ENCODE results near the gene PRKCD. TPM values are rescaled to one million over a fixed set of nuclear protein-coding genes. Genes with fewer than 3 reads are reported as not detected.
"Not testable (repeated sequence)": the region's sequence is repeated elsewhere in the genome, so short reads cannot be mapped to it uniquely, and the experiment has no call there.

The PRKCD gene
- polyA plus RNA-seq, 3 donors = 123 to 329 (median 158) TPM

GRCh38 chr3:53150247-53151085 is 10.5 kb upstream of the PRKCD start:
- Histone ChIP-seq H2AFZ (ENCODE audit: insufficient read depth, low read depth, low read length, poor library complexity, severe bottlenecking) (no peak overlapping the region), H3K4me3 (replicated peaks in 1 of 3; ENCODE audit: low read depth in 2 of 3, low read length in 3 of 3) (no peak overlapping the region), H3K4me1 (ENCODE audit: control insufficient read depth in 1 of 2, insufficient read depth in 2 of 2, low read length in 2 of 2) (peaks cover 32 to 48% of the 10 kb centered on the region in 2 donors), H3K9ac (ENCODE audit: insufficient read depth, low read length, poor library complexity, severe bottlenecking) (no peak overlapping the region), H3K9me3 (replicated peaks in 1 of 2; ENCODE audit: control insufficient read depth in 1 of 2, insufficient read depth in 1 of 2, low read length in 2 of 2) (no peaks in the 10 kb centered on the region), H3K79me2 (ENCODE audit: insufficient read depth, low read length) (no peaks in the 10 kb centered on the region), H3K4me2 (replicated peaks; ENCODE audit: extremely low read depth, low read length, poor library complexity, severe bottlenecking) (no peak overlapping the region), H3K27me3 (ENCODE audit: control insufficient read depth in 2 of 2, insufficient read depth in 2 of 2, low read length in 2 of 2) (no peaks in the 10 kb centered on the region), H4K20me1 (ENCODE audit: insufficient read depth, low read length) (no peaks in the 10 kb centered on the region), H3K36me3 (replicated peaks in 1 of 2; ENCODE audit: control insufficient read depth in 1 of 2, insufficient read depth in 2 of 2, low read length in 2 of 2) (no peaks in the 10 kb centered on the region), H3K27ac (ENCODE audit: low read depth in 1 of 2, low read length in 2 of 2) (no peak overlapping the region)
- no peaks in the 10 kb centered on the region for H3K36me3 Mint-ChIP-seq
- H3K27ac Mint-ChIP-seq = peak overlapping the region in 1 of 7 donors; percentile 14
- intact Hi-C loops (cut with micrococcal nuclease) = no loop called here
- H3K4me3 Mint-ChIP-seq = no peak overlapping the region
- H3K27me3 Mint-ChIP-seq (ENCODE audit: low read depth in 3 of 3) = peaks cover 0 to 8% (median 7%) of the 10 kb centered on the region in 3 donors
- WGBS (ENCODE audit: insufficient coverage) = 84% methylated on average over 6 of the region's 7 CpGs
- DNase-seq = no peak
- peaks cover 47% of the 10 kb centered on the region for H3K4me1 Mint-ChIP-seq
- no peak for TF ChIP-seq CTCF (IDR thresholded peaks at IDR 0.05)
- H3K9me3 Mint-ChIP-seq = peaks cover 0 to 2% (median 0%) of the 10 kb centered on the region in 7 donors

DNA sequence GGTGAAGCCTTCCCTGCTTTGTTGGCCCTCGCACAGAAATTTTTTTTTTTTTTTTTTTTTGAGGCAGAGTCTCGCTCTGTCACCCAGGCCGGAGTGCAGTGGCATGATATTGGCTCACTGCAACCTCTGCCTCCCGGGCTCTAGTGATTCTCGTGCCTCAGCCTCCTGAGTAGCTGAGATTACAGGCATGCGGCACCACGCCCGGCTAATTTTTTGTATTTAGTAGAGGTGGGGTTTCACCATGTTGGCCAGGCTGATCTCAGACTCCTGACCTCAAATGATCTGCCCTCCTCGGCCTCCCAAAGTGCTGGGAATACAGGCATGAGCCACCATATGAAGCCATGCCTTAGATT is 9.9 kb upstream of the PRKCD start:
- peaks cover 47% of the 10 kb centered on the region for H3K4me1 Mint-ChIP-seq
- H3K27me3 Mint-ChIP-seq (ENCODE audit: low read depth in 3 of 3) = peaks cover 0 to 14% (median 10%) of the 10 kb centered on the region in 3 donors
- H3K27me3 ChIP-seq (ENCODE audit: control insufficient read depth in 2 of 2, insufficient read depth in 2 of 2, low read length in 2 of 2); H3K36me3 ChIP-seq (replicated peaks in 1 of 2; ENCODE audit: control insufficient read depth in 1 of 2, insufficient read depth in 2 of 2, low read length in 2 of 2); H3K4me2 ChIP-seq (replicated peaks; ENCODE audit: extremely low read depth, low read length, poor library complexity, severe bottlenecking); H3K27ac ChIP-seq (ENCODE audit: low read depth in 1 of 2, low read length in 2 of 2); H3K4me3 ChIP-seq (replicated peaks in 1 of 3; ENCODE audit: low read depth in 2 of 3, low read length in 3 of 3); H2AFZ ChIP-seq (ENCODE audit: insufficient read depth, low read depth, low read length, poor library complexity, severe bottlenecking); H3K9ac ChIP-seq (ENCODE audit: insufficient read depth, low read length, poor library complexity, severe bottlenecking); H3K9me3 Mint-ChIP-seq; H3K4me3 Mint-ChIP-seq; H3K9me3 ChIP-seq (replicated peaks in 1 of 2; ENCODE audit: control insufficient read depth in 1 of 2, insufficient read depth in 1 of 2, low read length in 2 of 2); intact Hi-C loops (cut with micrococcal nuclease); H3K79me2 ChIP-seq (ENCODE audit: insufficient read depth, low read length); H4K20me1 ChIP-seq (ENCODE audit: insufficient read depth, low read length); H3K36me3 Mint-ChIP-seq; DNase-seq: not testable (repeated sequence)
- 100% methylated on average over 4 of the region's 9 CpGs for WGBS (ENCODE audit: insufficient coverage)
- peak overlapping the region in 1 of 7 donors; percentile 11 for H3K27ac Mint-ChIP-seq
- H3K4me1 ChIP-seq (ENCODE audit: control insufficient read depth in 1 of 2, insufficient read depth in 2 of 2, low read length in 2 of 2) = peaks cover 32 to 52% of the 10 kb centered on the region in 2 donors
